K562 (cell line): ENCODE data around the gene SEMA5A. TPM values are rescaled to one million over a fixed set of nuclear protein-coding genes. Genes with fewer than 3 reads are reported as not detected.

ENCODE experiments used
- ATAC-seq: fragments of 200-7000 bp; cut with Tn5 transposase; 3 replicates; pipeline ENCODE4 v1.9.1; 2020; ENCODE audit warnings: moderate library complexity
- BruUV-seq: library from RNA; stranded (reverse); fragments of 400-500 nt; replicated peaks from 2 replicates; lab custom pipeline; 2021; lab: Mats Ljungman, UMichigan
- CTCF ChIA-PET: fragments of 300-600 bp; formaldehyde crosslinking; extraction: SDS; loops from one replicate; lab custom pipeline; 2021; ENCODE audit warnings: low intra/inter-chr PET ratio; lab: Yijun Ruan, JAX
- POLR2A ChIA-PET: fragments of 300-600, 350-650 bp; sonication (Branson Sonifier 250); formaldehyde crosslinking; extraction: SDS; loops from one replicate; lab custom pipeline; 2021; ENCODE audit warnings: antibody characterized with exemption, inconsistent platforms; lab: Yijun Ruan, JAX
- DNase-seq, 4 experiments: peaks; one replicate each; pipeline versions ENCODE4 v3.0.0 to v3.0.0-alpha.2; 2011 to 2018; ENCODE audit warnings: low spot score in 3 of 4, mixed read lengths in 3 of 4; ENCODE audit errors: extremely low read depth in 1 of 4
- FAIRE-seq: peaks from 2 replicates; lab custom pipeline; 2011; peaks lifted over from hg19 to GRCh38; lab: Jason Lieb, UNC
- H2AFZ ChIP-seq: 2 replicates; pipeline ENCODE4 v1.6.0; 2011; ENCODE audit warnings: low read depth, low read length, control low read depth, inconsistent platforms
- H3K27ac ChIP-seq: fragments of 200-600 bp; 3 replicates; pipeline ENCODE4 v1.8.0; 2011; ENCODE audit warnings: low read depth, mild to moderate bottlenecking, control low read depth, inconsistent platforms, low read length, moderate library complexity, mixed read lengths; ENCODE audit errors: extremely low read depth
- H3K27me3 ChIP-seq, 2 experiments: fragments of 300-600 bp in 1 of 2; 2 replicates in 1 of 2; 3 replicates in 1 of 2; pipeline versions ENCODE4 v1.6.0 to v1.8.0; 2011; ENCODE audit warnings: inconsistent platforms in 2 of 2, low read length in 2 of 2, mild to moderate bottlenecking in 1 of 2, mixed read lengths in 1 of 2, moderate library complexity in 1 of 2; ENCODE audit not compliant: control insufficient read depth in 2 of 2, insufficient read depth in 2 of 2
- H3K36me3 ChIP-seq: fragments of 300-600 bp; 3 replicates; pipeline ENCODE4 v1.8.0; 2011; ENCODE audit warnings: mild to moderate bottlenecking, low read length, inconsistent platforms; ENCODE audit not compliant: control insufficient read depth, insufficient read depth
- H3K4me1 ChIP-seq, 2 experiments: fragments of 200-600 bp in 1 of 2; replicated peaks in 1 of 2; 2 replicates in 1 of 2; 3 replicates in 1 of 2; pipeline versions ENCODE4 v1.5.1 to v1.8.0; 2011; ENCODE audit warnings: inconsistent platforms in 2 of 2, low read length in 2 of 2, mild to moderate bottlenecking in 1 of 2, mixed read lengths in 1 of 2, moderate library complexity in 1 of 2; ENCODE audit not compliant: control insufficient read depth in 2 of 2, insufficient read depth in 2 of 2
- H3K4me2 ChIP-seq: 2 replicates; pipeline ENCODE4 v1.6.1; 2011; ENCODE audit warnings: low read length, control low read depth, inconsistent platforms, mixed read lengths; ENCODE audit not compliant: insufficient read depth
- H3K4me3 ChIP-seq: fragments of 200-600 bp; sonication (generic), shearing (Covaris generic); 2 replicates; pipeline ENCODE4 v1.5.1; 2016; ENCODE audit warnings: control low read depth, inconsistent platforms
- H3K79me2 ChIP-seq: fragments of 200-600 bp; 3 replicates; pipeline ENCODE4 v1.8.0; 2011; ENCODE audit warnings: low read length, inconsistent platforms; ENCODE audit not compliant: control insufficient read depth, insufficient read depth
- H3K9ac ChIP-seq, 2 experiments: 2 replicates each; pipeline versions ENCODE4 v1.6.0 to v1.6.1; 2011; ENCODE audit warnings: low read depth in 2 of 2, low read length in 2 of 2, control low read depth in 1 of 2, inconsistent platforms in 1 of 2, mild to moderate bottlenecking in 1 of 2, mixed read lengths in 1 of 2; ENCODE audit not compliant: insufficient read depth in 1 of 2
- H3K9me1 ChIP-seq: one replicate; pipeline ENCODE4 v1.6.0; 2011; ENCODE audit warnings: inconsistent platforms, mild to moderate bottlenecking, low read length, moderate library complexity; ENCODE audit not compliant: control insufficient read depth, insufficient read depth
- H3K9me3 ChIP-seq: replicated peaks from 2 replicates; pipeline ENCODE4 v1.5.1; 2011; ENCODE audit warnings: low read depth, low read length, inconsistent platforms; ENCODE audit not compliant: control insufficient read depth, insufficient read depth
- H4K20me1 ChIP-seq: replicated peaks from 2 replicates; pipeline ENCODE4 v1.6.1; 2011; ENCODE audit warnings: low read length, inconsistent platforms, mixed read lengths; ENCODE audit not compliant: control insufficient read depth, insufficient read depth
- HMGN3 ChIP-seq: IDR thresholded peaks from 2 replicates; pipeline ENCODE4 v1.6.1; 2011; ENCODE audit warnings: borderline replicate concordance, low read depth, mild to moderate bottlenecking, mixed read lengths, low read length; ENCODE audit not compliant: insufficient read length; ENCODE audit errors: extremely low read depth
- MBD2 ChIP-seq: sonication (generic); IDR thresholded peaks from 2 replicates; pipeline ENCODE4 v1.6.1; 2016; ENCODE audit warnings: low read depth, borderline replicate concordance
- PHB2 ChIP-seq: fragments of 450-650 bp; IDR thresholded peaks from 2 replicates; pipeline ENCODE4 v1.6.1; 2017; ENCODE audit warnings: low read depth
- RBBP5 ChIP-seq: fragments of 200-600 bp; sonication (generic); IDR thresholded peaks from 2 replicates; pipeline ENCODE4 v1.6.1; 2012; ENCODE audit warnings: borderline replicate concordance, mild to moderate bottlenecking, low read length, control low read depth, inconsistent platforms; ENCODE audit not compliant: insufficient read depth, poor library complexity, severe bottlenecking
- RBM14 ChIP-seq: fragments of 200-400 bp; formaldehyde crosslinking; IDR thresholded peaks from 2 replicates; pipeline ENCODE4 v1.6.1; 2018; ENCODE audit warnings: low read depth, mild to moderate bottlenecking, low read length, moderate library complexity, borderline replicate concordance; ENCODE audit not compliant: insufficient read depth
- SMC3 ChIP-seq: conservative IDR thresholded peaks from 2 replicates; pipeline ENCODE4 v1.6.1; 2011; ENCODE audit warnings: low read depth, low read length, improper control_type of control experiment; ENCODE audit not compliant: insufficient read depth
- TGIF2 ChIP-seq: sonication (generic); formaldehyde crosslinking; IDR thresholded peaks from 2 replicates; pipeline ENCODE4 v1.8.1; 2022; ENCODE audit warnings: mild to moderate bottlenecking, missing genetic modification reagents, moderate library complexity
- ZFX ChIP-seq: sonication (generic); formaldehyde crosslinking; IDR thresholded peaks from 2 replicates; pipeline ENCODE4 v1.8.0; 2022; ENCODE audit warnings: mild to moderate bottlenecking, missing genetic modification reagents, moderate library complexity
- WGBS: fragments of 100-300 bp; shearing (Covaris generic); methylation state at CpG from one replicate; pipeline ENCODE4 v1.1.6; 2016; ENCODE audit warnings: low coverage, mixed read lengths; ENCODE audit not compliant: insufficient coverage; ENCODE audit errors: missing lambda C conversion rate; 5-methylcytosine and 5-hydroxymethylcytosine counted together
- in situ Hi-C: fragments of 300-500 bp; cut with MboI; formaldehyde crosslinking; loops from 4 replicates; pipeline ENCODE4 v1.15.0; 2018; ENCODE audit warnings: inconsistent platforms, mixed read lengths
- intact Hi-C: fragments of 100-400 bp; cut with micrococcal nuclease; formaldehyde crosslinking; loops from 2 replicates; pipeline ENCODE4 v1.14.2; 2022
- polyA plus RNA-seq, 8 experiments: library from polyadenylated mRNA; depleted of rRNA in 4 of 8; stranded (reverse) in 5 of 8; unstranded in 3 of 8; fragments of >200 nt; fragmentation: Nextera tagmentation in 2 of 8; fragmentation: Illumina TruSeq in 1 of 8; extraction: Ambion mirVana in 2 of 8; extraction: Trizol in 1 of 8; gene quantifications; 2 replicates each; pipeline versions ENCODE4 v1.2.1 to v1.2.3, GENCODE V29; 2011 to 2014; ENCODE audit warnings: inconsistent platforms in 1 of 8, missing spikeins in 1 of 8
- total RNA-seq, 7 experiments: library from RNA; depleted of rRNA in 6 of 7; stranded (reverse); fragments of >200 nt in 6 of 7; fragmentation: Illumina TruSeq in 2 of 7; extraction: Trizol in 2 of 7; gene quantifications; 2 replicates each; pipeline versions ENCODE4 v1.2.1 to v1.2.3, GENCODE V29; 2011 to 2021; ENCODE audit warnings: low replicate concordance in 1 of 7
- TF ChIP-seq, protein P1 (sequence below): fragments of 250-450 bp; sonication (Bioruptor Pico); IDR thresholded peaks from 2 replicates; pipeline ENCODE4 v1.5.0; 2021; ENCODE audit warnings: mild to moderate bottlenecking, moderate library complexity
- TF ChIP-seq, protein P2 (sequence below): sonication (generic); formaldehyde crosslinking; IDR thresholded peaks from 2 replicates; pipeline ENCODE4 v1.8.1; 2023; ENCODE audit warnings: mild to moderate bottlenecking, missing genetic modification reagents, moderate library complexity
- TF ChIP-seq, protein P3 (sequence below): fragments of 250-450 bp; sonication (Bioruptor Pico); IDR thresholded peaks from 2 replicates; pipeline ENCODE4 v1.4.0; 2020; ENCODE audit warnings: mild to moderate bottlenecking, moderate library complexity, borderline replicate concordance
- TF ChIP-seq, protein P4 (sequence below): sonication (generic); formaldehyde crosslinking; IDR thresholded peaks from 2 replicates; pipeline ENCODE4 v1.8.0; 2022; ENCODE audit warnings: mild to moderate bottlenecking, missing genetic modification reagents, borderline replicate concordance

SEMA5A gene
- total and polyA plus RNA-seq, 9 of the 15 experiments (the other 6 are each of a cell fraction or from before 2014, with no cell fraction given) = 0.02 TPM; not detected in 8

DNA sequence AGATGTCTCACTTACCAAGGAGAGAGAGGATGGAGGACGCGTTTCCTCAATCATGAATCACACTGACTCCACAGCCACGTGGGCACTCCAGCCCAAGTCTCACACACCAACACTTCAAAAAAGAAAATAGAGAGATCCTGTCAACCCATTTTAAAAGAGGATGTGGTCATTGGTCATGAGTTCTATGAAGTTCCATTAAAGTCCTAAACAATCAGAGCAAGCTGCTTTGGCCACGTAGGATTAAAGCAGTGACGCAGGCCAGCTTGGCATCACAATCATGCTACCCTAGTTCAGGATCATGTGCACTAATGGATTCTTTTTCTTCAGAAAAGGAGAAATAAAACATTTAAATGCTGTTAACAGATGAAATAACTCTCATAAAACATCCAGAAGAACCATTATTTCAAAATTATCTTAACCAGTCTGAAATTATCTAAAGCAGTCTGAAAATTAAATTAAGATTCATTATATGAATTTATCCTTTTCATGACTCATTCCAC, 108.1 kb downstream of the SEMA5A start:
- no peak overlapping the region for H3K9ac ChIP-seq
- WGBS = 1% methylated on average over 5 of the region's 5 CpGs
- no peak overlapping the region for H2AFZ ChIP-seq
- H3K27me3 ChIP-seq = no peaks in the 10 kb centered on the region
- intact Hi-C loops (no loop called here), in situ Hi-C loops (no loop called here)
- no peaks in the 10 kb centered on the region for H3K79me2 ChIP-seq
- POLR2A ChIA-PET = no interaction called here
- no peak for FAIRE-seq
- H3K4me3 ChIP-seq = no peak overlapping the region
- no peak for ATAC-seq
- no peak overlapping the region for H3K27ac ChIP-seq
- H4K20me1 ChIP-seq = no peaks in the 10 kb centered on the region
- DNase-seq = no peak
- no peaks in the 10 kb centered on the region for H3K4me1 ChIP-seq
- BruUV-seq = no TSS peak
- no peaks in the 10 kb centered on the region for H3K9me1 ChIP-seq
- H3K36me3 ChIP-seq = no peaks in the 10 kb centered on the region
- H3K4me2 ChIP-seq = no peak overlapping the region
- CTCF ChIA-PET = no interaction called here
- H3K9me3 ChIP-seq = no peaks in the 10 kb centered on the region
- TF ChIP-seq RBM14 (no peak), ZFX (no peak), HMGN3 (no peak), PHB2 (no peak), MBD2 (no peak), TGIF2 (CRISPR knock-in tag) (no peak), RBBP5 (no peak), SMC3 (no peak)
- TF ChIP-seq, protein P1, sequence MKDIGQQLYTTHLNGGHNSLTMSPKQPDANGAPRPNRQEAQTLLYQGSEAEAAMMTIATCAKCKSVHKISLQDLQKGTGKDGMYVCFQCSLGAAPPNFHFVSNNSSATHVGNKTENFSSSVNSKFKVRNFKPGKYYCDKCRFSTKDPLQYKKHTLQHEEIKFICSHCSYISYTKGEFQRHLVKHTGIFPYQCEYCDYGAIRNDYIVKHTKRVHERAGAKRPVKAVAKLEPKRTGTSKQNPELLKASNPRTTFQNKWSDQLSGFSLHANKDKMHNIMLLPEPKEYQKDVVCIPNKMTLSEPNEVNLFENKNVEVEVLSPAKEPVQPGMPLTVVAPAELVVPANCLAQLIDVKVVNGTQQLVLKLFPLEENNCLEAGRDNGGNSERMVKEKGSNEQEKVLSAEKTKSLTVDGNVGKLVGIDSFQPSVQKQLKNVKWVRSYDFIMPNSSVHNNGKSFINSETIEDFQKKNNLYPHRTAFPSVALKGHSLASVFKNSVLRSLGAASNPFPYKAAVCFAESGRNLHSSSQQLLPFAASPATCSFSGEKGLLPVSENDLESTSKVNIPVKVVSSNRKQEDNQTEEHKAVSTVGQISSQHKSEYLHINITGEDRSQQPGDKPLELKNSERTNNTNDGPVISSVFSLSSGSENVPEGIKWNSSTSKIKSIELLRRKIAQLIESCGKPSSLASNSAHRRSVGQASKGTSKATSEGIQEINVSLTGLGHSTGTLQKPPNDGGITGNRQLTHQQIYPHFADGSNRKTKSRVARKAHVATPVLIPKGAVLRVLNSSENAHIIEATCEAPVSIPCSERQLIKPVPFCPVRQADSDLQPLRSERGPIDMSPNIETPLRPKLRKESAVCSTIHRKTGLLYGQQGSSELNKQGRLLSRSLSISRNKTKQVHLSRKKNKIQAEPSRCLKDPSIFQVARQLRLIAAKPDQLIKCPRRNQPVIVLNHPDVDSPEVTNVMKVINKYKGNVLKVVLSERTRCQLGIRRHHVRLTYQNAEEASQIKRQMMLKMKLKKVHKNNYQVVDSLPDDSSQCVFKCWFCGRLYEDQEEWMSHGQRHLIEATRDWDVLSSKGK = no peak
- TF ChIP-seq, protein P2, sequence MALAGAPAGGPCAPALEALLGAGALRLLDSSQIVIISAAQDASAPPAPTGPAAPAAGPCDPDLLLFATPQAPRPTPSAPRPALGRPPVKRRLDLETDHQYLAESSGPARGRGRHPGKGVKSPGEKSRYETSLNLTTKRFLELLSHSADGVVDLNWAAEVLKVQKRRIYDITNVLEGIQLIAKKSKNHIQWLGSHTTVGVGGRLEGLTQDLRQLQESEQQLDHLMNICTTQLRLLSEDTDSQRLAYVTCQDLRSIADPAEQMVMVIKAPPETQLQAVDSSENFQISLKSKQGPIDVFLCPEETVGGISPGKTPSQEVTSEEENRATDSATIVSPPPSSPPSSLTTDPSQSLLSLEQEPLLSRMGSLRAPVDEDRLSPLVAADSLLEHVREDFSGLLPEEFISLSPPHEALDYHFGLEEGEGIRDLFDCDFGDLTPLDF = no peak
- TF ChIP-seq, protein P3, sequence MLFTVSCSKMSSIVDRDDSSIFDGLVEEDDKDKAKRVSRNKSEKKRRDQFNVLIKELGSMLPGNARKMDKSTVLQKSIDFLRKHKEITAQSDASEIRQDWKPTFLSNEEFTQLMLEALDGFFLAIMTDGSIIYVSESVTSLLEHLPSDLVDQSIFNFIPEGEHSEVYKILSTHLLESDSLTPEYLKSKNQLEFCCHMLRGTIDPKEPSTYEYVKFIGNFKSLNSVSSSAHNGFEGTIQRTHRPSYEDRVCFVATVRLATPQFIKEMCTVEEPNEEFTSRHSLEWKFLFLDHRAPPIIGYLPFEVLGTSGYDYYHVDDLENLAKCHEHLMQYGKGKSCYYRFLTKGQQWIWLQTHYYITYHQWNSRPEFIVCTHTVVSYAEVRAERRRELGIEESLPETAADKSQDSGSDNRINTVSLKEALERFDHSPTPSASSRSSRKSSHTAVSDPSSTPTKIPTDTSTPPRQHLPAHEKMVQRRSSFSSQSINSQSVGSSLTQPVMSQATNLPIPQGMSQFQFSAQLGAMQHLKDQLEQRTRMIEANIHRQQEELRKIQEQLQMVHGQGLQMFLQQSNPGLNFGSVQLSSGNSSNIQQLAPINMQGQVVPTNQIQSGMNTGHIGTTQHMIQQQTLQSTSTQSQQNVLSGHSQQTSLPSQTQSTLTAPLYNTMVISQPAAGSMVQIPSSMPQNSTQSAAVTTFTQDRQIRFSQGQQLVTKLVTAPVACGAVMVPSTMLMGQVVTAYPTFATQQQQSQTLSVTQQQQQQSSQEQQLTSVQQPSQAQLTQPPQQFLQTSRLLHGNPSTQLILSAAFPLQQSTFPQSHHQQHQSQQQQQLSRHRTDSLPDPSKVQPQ (CRISPR knock-in tag) = no peak
- TF ChIP-seq, protein P4, sequence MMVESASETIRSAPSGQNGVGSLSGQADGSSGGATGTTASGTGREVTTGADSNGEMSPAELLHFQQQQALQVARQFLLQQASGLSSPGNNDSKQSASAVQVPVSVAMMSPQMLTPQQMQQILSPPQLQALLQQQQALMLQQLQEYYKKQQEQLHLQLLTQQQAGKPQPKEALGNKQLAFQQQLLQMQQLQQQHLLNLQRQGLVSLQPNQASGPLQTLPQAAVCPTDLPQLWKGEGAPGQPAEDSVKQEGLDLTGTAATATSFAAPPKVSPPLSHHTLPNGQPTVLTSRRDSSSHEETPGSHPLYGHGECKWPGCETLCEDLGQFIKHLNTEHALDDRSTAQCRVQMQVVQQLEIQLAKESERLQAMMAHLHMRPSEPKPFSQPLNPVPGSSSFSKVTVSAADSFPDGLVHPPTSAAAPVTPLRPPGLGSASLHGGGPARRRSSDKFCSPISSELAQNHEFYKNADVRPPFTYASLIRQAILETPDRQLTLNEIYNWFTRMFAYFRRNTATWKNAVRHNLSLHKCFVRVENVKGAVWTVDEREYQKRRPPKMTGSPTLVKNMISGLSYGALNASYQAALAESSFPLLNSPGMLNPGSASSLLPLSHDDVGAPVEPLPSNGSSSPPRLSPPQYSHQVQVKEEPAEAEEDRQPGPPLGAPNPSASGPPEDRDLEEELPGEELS (CRISPR knock-in tag) = no peak
